Osteoblast (primary cell): ENCODE results near the gene DSCAML1. TPM values are rescaled to one million over a fixed set of nuclear protein-coding genes. Genes with fewer than 3 reads are reported as not detected.
"Not testable (repeated sequence)": the region's sequence is repeated elsewhere in the genome, so short reads cannot be mapped to it uniquely, and the experiment has no call there.

Experiments used
- DNase-seq: peaks from one replicate; pipeline ENCODE4 v3.0.0; 2011; ENCODE audit warnings: low spot score, mixed read lengths; ENCODE audit not compliant: insufficient read length; ENCODE audit errors: missing footprints
- H2AFZ ChIP-seq: 2 replicates; pipeline ENCODE4 v1.6.0; 2011; ENCODE audit warnings: mild to moderate bottlenecking, low read length
- H3K27ac ChIP-seq: 2 replicates; pipeline ENCODE4 v1.5.1; 2011; ENCODE audit warnings: mild to moderate bottlenecking, low read depth, low read length, moderate library complexity
- H3K27me3 ChIP-seq: 2 replicates; pipeline ENCODE4 v1.6.0; 2012; ENCODE audit warnings: mild to moderate bottlenecking, control low read depth, inconsistent platforms, low read length, moderate library complexity; ENCODE audit not compliant: insufficient read depth
- H3K36me3 ChIP-seq: 2 replicates; pipeline ENCODE4 v1.5.1; 2011; ENCODE audit warnings: mild to moderate bottlenecking, low read length, control low read depth, moderate library complexity; ENCODE audit not compliant: insufficient read depth
- H3K4me1 ChIP-seq: 2 replicates; pipeline ENCODE4 v1.5.1; 2011; ENCODE audit warnings: mild to moderate bottlenecking, low read length, control low read depth, moderate library complexity; ENCODE audit not compliant: insufficient read depth
- H3K4me2 ChIP-seq: 2 replicates; pipeline ENCODE4 v1.6.0; 2011; ENCODE audit warnings: mild to moderate bottlenecking, low read length; ENCODE audit not compliant: insufficient read depth
- H3K4me3 ChIP-seq: fragments of 200-600 bp; sonication (generic); 3 replicates; pipeline ENCODE4 v1.5.1; 2012; ENCODE audit warnings: mild to moderate bottlenecking, low read length, inconsistent platforms; ENCODE audit not compliant: insufficient read depth
- H3K79me2 ChIP-seq: 2 replicates; pipeline ENCODE4 v1.6.0; 2012; ENCODE audit warnings: mild to moderate bottlenecking, low read length, control low read depth, inconsistent platforms; ENCODE audit not compliant: insufficient read depth
- H3K9me3 ChIP-seq: 2 replicates; pipeline ENCODE4 v1.5.1; 2011; ENCODE audit warnings: low read depth, low read length, control low read depth
- H4K20me1 ChIP-seq: 2 replicates; pipeline ENCODE4 v1.6.0; 2012; ENCODE audit warnings: mild to moderate bottlenecking, low read length, control low read depth; ENCODE audit not compliant: insufficient read depth
- CTCF ChIP-seq: IDR thresholded peaks from 2 replicates; pipeline ENCODE4 v1.5.1; 2011; ENCODE audit warnings: mild to moderate bottlenecking, low read depth, low read length, moderate library complexity; ENCODE audit errors: extremely low read depth
- total RNA-seq: library from RNA; depleted of rRNA; stranded (reverse); fragments of >200 nt; gene quantifications from 2 replicates; pipeline ENCODE4 v1.2.3, GENCODE V29; 2012

DSCAML1 gene
- total RNA-seq, 1 donor: not detected

GRCh38 chr11:117766026-117766425 is 31.0 kb downstream of the DSCAML1 start:
- Histone ChIP-seq H3K4me3 (no peak overlapping the region), H3K36me3 (no peaks in the 10 kb centered on the region), H2AFZ (no peak overlapping the region), H3K4me1 (no peaks in the 10 kb centered on the region), H4K20me1 (no peaks in the 10 kb centered on the region), H3K9me3 (no peaks in the 10 kb centered on the region), H3K27ac (no peak overlapping the region), H3K79me2 (no peaks in the 10 kb centered on the region), H3K4me2 (no peak overlapping the region), H3K27me3 (no peaks in the 10 kb centered on the region)
- TF ChIP-seq CTCF: no peak
- DNase-seq: no peak

GRCh38 chr11:117765068-117765467 is 31.9 kb downstream of the DSCAML1 start:
- Histone ChIP-seq H3K9me3 (no peaks in the 10 kb centered on the region), H3K4me3 (no peak overlapping the region), H3K79me2 (no peaks in the 10 kb centered on the region), H3K27ac (no peak overlapping the region), H3K27me3 (no peaks in the 10 kb centered on the region), H2AFZ (no peak overlapping the region), H3K36me3 (no peaks in the 10 kb centered on the region), H4K20me1 (no peaks in the 10 kb centered on the region), H3K4me1 (no peaks in the 10 kb centered on the region), H3K4me2 (no peak overlapping the region)
- no peak for DNase-seq
- no peak for TF ChIP-seq CTCF

DNA sequence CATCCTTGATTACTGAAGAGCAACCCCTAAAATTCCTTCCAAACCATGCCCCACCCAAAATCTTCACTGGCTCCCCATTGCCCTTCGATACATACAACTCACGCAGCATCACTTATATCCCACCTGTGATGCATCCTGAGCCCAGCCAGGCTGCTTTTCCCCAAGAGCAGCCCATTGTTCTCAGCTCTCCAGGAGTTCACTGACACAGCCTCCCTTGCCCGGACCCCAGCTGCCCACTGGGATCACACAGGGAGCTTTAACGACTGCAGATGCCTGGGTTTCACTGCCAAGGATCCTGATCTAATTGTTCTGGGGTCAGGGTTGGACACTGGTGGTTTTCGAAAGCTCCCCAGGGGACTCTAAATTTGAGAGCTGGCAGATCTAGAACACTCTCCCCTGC is 33.6 kb downstream of the DSCAML1 start:
- not testable (repeated sequence) for DNase-seq, H3K79me2 ChIP-seq

GRCh38 chr11:117761993-117762392 is 35.0 kb downstream of the DSCAML1 start:
- no peak for TF ChIP-seq CTCF
- no peak for DNase-seq

More for the DNA sequence above, 33.6 kb downstream of the DSCAML1 start:
- not testable (repeated sequence) for H3K9me3 ChIP-seq, H4K20me1 ChIP-seq, H3K4me3 ChIP-seq, H2AFZ ChIP-seq, H3K27me3 ChIP-seq, H3K27ac ChIP-seq, H3K36me3 ChIP-seq, H3K4me2 ChIP-seq, H3K4me1 ChIP-seq

More at GRCh38 chr11:117761993-117762392, 35.0 kb downstream of the DSCAML1 start:
- Histone ChIP-seq H3K79me2 (no peaks in the 10 kb centered on the region), H4K20me1 (no peaks in the 10 kb centered on the region), H3K9me3 (no peaks in the 10 kb centered on the region), H3K27me3 (no peaks in the 10 kb centered on the region), H3K36me3 (no peaks in the 10 kb centered on the region), H2AFZ (no peak overlapping the region), H3K4me3 (no peak overlapping the region), H3K4me1 (no peaks in the 10 kb centered on the region), H3K27ac (no peak overlapping the region), H3K4me2 (no peak overlapping the region)
